Measurements from ENCODE around the gene DNAH8.

Gene DNAH8

DNA sequence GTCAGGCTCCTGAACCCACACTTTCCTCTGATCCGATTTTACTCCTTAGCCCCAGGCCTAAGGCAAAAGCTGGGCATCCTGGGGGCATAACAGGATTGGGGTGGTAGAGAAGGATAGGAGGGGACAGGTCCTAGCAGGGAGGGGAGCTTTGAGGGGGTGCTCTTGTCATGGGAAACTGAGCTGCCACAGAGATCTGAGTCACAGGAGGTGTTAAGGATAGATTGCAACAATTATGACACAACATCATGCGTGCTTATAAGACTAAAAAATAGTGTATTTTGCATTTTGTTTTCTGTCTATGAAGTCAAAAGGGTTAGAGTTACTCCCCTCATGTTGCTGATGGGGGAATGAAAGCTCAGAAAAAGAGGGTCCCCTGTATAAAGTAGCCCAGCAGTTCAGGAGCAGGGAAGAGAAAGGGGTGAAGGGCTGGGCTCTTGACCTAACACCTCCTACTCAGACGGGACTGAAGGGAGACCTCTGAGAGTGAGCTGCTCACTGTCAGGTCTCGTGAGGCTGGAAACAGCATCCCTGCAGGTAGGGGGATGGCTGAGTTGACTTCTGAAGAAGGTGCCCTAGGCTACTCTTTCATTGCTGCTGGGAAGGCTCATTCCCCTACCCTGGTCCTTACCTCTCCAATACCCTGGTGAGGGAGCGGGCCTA, 335.5 kb downstream of the DNAH8 start:
- DNase-seq (ENCODE audit: low read depth in 2 of 2), result no peak

DNA sequence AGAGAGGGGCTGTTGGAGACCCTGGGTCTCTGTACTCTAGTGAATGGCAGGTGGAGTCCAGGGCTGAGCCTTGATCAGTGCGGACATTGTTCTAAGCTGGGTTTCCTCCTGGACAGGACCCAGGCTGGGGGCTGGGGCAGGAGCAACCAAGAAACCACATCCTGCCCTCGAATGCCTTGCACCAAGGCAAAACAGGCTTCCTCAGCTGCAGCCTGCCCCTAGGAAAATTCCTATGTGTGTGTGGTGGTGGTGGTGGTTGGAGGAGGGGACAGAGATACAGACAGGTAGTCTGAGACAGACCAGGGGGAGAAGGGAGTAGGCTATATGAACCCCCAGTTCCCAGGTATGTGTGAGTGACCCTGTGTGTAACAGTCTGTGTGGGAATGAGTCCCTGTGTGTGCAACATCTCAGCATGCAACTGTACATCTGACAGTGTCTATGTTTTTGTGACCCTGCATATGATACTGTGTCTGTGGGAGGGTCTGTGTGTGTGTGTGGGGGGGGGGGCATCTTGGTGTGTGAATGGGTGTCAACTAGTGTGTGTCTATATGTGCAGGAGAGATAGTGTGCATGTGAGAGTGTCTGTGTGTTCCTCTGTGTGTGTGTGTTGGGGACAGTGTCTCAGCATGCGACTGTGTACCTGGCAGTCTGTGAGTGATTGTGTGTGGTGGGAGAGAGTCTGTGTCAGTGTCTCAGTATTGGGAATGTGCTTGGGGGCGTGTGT, 336.4 kb downstream of the DNAH8 start:
- DNase-seq (ENCODE audit: low read depth in 2 of 2), result no peak

DNA sequence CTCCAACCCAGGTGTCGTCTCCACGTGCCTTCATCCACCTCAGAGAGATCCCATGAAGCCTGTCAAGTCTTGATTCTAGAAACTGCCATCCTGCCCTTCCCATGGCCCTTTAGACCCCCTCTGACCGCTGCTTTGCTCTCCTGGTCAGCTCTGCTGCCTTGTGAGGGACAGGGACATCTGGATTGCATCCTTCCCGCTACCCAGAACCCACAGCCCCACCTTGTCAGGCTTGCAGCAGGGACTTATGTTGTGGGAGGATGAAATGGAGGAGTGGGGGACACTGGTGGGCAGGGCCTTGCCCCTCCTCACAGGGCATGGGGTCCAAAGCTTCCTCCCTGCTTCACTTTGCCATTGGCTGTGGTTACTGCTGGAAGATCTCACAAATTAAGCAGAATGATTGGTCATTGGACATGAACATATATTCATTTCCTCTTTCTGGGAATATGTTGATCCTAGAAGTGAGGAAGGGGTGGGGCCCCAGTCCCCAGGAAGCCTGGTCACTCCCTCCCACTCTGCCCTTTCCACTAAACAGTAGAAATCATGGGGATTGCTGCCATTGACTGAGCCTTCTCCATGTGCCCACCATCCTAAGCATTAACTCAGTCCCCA, 338.0 kb downstream of the DNAH8 start:
- DNase-seq (ENCODE audit: low read depth in 2 of 2), result no peak

DNA sequence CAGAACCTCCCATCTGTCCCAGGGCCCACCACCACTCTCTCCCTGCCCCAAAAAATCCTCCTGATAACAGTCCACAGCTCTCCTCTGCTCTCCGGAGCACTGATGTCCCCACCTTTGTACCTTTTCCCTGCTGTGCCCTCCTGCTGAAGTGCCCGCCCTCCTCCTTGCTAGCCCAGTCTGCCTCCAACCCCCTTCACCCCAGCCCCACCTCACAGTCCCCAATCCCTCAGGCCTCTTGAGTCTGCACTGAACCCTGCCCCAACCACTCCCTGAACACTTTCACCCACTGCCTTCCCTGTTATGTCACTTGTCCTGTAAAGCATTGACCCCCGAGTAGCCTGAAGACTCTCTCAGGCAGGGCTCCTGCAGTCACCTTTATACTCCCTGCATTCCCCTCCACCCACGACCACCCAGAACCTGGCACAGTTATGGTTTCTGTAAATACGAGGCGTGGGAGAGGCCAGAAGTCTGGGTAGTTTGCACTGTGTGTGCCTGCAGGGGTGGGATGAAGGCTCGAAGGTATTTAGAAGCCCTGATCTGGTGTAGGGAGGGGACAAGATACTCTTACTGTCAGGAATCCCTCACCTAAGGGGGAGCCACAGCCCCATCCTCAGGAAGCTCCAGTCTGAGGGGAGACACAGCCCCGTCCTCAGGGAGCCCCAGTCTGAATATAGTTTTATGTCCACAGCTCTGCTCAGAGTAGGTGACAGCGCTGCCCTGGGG, 338.9 kb downstream of the DNAH8 start:
- DNase-seq (ENCODE audit: low read depth in 2 of 2), result no peak

DNA sequence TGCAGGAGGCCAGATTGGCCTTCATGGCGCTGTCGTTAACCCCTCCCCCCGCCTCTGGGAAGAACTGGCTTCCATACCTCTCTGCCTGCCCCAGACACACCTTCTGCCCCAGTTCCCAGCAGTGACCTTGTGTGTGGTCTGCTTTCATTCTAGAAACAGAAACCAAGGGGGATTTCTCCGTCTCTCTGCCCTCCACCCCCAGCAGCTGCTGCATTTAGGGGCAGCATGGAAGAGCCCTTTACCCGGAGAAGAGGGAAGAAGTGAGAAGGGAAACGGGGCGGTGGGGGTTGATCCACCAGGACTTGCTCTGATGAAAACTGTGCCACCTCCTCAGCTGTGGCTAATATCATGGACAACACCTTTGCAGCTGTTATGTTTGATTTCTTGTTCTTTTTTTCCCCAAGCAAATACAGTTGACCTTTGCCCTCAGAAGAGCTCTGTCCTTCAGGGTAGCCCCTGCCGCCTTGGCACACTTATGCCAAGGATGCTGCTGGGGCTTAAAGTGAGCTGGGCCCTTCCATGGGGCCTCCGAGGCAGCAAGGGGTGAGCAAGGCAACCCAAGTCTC, 339.5 kb downstream of the DNAH8 start:
- DNase-seq (ENCODE audit: low read depth in 2 of 2), result no peak

DNA sequence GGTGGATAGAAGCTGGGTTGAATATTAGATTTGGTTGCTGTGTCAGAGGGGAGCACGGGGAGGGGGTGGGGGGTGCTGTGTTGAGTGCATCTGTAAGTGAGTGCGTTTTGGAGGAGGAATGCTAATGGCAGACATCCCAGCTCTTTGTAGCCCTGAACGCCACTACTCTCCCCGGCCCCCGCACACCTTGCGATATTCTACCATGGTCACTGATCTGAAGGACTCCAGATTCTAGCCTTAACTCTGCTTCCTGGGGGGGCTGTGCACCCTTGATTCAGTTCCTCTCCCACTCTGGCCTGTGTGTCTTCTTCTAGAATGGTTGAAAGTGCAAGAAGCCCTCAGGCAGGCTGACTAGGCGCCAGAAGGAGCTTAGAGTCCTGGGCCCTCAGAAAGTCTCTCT, 340.6 kb downstream of the DNAH8 start:
- no peak for DNase-seq (ENCODE audit: low read depth in 2 of 2)

DNA sequence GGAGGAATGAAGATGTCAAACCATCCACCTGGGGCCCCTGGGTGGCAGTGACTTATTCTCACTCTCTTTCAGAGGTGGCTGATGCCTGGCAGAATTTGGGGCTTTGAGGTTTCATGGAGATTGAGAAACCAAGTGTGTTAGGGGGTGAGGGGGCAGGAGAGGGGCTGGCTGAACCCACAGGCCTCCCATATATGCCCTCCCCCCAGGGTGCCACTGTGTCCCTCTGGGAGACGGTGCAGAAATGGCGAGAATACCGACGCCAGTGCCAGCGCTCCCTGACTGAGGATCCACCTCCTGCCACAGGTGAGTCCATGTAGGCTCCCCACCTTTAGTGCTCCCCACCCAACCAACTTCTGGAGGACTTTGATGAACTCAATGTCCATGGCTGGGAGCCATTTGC, 341.1 kb downstream of the DNAH8 start:
- no peak for DNase-seq (ENCODE audit: low read depth in 2 of 2)

DNA sequence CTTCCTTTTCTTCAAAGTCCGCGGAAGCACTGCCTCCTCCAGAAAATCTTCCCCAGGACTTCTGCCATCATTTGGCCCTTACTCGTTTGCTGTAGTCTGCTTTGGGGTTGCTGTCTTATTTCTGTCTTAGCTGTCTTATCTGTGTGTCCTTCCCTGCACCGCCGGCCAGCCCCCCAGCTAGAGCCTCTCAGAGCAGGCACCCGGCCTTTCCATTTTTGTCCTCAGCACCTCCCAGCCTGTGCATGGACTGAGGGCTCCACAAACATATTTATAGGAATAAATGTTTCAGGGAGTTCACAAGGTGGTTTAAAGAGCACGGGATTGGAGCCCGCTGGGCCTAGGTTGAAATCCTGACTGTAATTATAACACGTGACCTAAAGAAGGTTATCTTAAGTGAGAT, 341.6 kb downstream of the DNAH8 start:
- no peak for DNase-seq (ENCODE audit: low read depth in 2 of 2)

DNA sequence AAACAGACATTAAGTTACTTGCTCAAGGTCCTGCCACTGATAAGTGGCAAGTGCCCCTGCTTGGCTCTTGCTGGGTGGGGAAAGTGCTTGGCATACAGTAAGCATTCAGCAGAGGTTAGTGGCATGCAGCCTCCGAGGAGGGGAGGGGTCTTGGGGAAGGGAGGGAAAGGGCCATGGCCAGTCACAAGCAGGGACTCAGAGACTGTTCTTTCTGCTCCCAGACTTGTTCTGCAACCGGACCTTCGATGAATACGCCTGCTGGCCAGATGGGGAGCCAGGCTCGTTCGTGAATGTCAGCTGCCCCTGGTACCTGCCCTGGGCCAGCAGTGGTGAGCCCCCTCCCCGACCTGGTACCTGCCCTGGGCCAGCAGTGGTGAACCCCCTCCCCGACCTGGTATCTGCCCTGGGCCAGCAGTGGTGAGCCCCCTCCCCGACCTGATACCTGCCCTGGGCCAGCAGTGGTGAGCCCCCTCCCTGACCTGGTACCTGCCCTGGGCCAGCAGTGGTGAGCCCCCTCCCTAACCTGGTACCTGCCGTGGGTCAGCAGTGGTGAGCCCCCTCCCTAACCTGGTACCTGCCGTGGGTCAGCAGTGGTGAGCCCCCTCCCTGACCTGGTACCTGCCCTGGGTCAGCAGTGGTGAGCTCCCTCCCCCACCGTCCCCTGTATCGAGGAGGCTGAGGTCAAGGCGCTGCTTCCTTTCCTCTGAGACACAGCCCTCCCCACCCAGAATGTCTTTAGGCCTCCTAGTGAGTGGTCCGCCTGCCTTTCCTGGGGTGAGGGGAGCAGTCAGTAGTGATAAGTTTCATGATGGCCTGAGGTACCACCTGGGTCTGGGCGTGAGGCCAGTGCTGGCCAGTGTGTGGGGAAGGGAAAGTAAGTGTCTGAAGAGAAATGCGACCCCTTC, 342.4 kb downstream of the DNAH8 start:
- no peak for DNase-seq (ENCODE audit: low read depth in 2 of 2)

DNA sequence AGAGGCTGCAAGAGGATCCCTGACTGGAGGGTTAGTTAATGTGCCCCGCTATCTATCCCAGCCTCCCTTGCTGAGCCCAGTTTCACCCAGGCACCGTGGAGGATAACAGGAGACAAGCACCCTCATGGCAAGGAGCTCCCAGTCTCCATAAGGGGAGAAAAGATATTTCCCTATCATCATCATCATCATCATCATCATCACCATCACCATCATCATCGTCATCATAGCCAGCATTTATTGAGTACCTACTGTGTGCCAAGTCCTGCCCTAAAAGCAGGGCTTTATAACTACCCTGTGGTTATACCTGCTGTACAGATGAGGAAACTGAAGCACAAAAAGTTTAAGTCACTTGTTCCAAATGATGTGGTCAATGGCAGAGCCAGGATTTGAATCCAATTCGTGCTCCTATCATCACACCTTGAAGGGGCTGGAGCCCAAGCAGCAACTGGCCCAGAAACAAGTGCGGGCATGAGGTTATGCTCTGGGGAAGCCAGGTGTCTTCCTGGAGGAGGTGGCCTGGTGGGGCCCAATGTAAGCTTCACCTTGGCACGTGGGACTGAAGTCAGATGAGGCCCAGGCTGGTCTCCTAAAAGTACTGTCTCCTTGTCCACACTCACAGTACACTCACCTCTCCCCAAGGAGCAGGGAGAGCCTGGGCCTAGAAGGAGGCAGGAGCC, 343.5 kb downstream of the DNAH8 start:
- no peak for DNase-seq (ENCODE audit: low read depth in 2 of 2)

DNA sequence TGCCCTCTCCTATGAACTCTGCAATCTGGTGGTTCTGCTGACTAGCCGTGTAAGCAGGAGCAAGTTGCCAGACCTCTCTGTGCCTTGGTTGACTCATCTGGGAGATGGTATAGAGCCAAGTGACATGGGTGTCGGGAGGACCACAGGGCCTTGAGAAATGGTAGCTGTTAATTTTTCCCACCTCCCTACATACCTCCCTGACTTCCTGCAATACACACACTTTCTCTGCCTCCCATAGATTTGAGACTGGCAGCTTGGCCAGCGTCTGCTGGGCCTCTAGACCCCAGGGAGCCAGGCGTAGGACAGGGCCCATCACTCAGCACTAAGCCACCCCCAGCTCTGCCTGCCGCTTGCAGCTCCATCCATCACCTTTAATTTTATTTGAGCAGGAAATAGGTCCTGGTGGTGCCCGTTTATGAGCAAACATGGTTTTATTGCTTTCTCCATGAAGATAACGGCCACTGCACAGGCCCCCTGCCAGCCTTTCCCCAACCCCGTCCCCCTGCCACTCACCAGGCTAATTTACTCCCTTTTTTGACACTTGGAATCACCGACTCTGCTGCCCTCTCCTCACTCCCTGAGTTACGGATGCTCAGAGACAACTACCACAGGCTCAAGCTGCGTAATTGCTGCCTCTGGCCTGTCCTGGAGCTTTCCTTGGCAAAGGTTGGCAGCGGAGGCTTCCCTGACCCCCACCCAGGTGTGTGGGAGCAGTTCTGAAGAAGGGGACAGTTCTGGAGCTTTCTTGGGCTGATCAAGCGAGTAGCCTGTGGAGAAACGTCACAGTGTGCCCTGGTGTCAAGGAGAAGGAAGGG, 344.6 kb downstream of the DNAH8 start:
- DNase-seq (ENCODE audit: low read depth in 2 of 2), result no peak

DNA sequence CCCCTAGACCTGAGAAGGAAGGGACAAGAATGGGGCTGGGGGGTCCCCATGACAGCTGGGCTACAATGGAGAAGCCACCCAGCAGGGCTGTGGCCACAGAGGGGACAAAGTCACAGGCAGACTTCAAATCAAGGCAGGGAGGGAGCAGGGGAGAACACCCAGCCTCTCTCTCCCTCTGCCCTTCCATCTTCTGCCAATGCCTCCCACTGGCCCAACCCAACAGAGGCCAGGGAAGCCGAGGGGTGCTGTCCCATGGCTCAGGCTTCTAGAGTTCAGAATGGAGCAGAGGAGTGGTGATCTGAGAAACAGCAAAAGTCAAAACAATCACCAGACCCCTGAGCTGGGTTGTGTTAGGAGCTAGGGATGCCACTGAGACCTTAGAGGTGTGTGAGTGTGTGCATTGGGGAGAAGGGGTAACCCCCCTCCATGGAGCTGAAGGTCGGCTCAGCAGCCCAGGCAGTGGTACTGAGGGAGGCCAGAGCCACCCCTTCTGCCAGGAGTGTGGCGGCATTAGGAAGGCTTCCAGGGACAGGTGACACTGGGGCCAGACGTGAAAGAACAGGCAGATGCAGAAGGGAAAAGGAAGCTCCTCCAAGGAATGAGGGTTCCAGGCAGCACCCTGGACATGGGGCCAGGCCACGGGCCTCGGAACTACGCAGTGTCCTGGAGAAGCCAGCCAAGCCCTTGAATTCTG, 345.5 kb downstream of the DNAH8 start:
- no peak for DNase-seq (ENCODE audit: low read depth in 2 of 2)

DNA sequence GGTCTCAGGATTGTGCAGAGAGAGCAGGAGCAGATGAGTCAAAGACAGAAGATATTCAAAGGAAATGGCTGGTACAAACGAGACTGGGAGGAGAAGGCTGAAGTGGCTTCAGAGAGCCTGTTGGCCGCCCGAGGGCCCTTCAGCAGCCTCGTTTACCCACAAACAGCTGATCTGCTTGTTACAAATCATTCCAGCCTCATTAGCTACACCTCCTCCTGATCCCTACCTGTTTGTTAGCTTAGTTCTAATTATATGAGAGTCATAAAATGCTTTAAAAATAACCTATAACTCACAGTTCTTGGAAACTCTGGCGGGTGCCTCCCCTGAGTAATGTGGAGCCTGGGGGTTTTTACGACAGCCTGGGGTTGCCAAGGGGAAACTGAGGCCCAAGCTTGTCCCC, 346.1 kb downstream of the DNAH8 start:
- DNase-seq (ENCODE audit: low read depth in 2 of 2), result no peak

DNA sequence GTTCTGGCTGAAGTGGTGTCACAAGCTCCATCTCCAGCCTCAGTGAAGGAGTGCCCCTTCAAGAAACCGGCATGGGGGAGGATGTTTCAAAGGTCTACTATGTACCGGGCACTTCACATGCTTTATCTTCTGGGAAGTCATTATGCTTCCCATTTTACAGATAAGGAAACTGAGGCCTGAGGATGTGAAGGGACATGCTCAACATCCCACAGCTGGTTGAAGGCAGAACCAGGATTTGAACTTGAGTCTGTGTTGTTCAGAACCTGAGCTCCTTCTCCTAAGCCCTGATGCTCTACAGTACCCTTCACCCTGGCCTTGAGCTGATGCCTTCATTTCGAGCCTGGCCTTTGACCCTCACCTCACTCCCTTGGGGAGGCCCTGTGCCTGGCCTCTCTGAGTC, 346.5 kb downstream of the DNAH8 start:
- no peak for DNase-seq (ENCODE audit: low read depth in 2 of 2)

DNA sequence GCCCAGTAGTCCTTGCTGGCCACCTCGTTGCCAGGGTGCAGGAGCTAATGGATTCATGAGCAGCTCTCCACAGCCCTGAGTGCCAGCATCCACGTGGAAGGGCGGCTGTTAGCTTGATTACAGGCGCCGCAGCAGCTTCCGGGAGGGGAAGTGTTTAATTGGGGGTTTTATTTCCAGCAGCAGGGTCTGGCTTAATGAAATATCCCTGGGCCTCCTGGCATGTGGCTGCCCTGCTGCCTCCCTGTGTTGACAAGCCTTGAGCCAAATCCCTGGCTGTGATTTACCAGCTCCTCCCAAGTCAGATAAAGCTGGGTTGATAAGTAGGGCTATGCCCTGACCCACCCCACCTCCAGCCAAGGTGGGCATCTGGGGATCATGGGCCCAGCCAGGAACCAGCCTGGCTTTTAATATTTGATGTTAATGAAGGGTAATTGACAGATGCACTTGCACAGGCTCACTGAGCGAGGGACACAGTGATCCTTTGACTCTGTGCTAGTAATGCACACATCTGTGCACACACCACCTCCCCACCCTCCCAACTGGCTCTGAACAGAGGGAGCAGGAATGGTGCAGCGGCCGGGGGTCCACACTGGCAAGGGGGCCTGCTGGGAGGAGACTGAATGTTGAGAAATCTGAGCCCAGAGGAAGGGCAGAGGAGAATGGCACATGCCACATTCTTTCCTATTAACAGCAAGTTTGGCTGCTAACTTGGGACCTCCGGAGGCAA, 347.1 kb downstream of the DNAH8 start:
- no peak for DNase-seq (ENCODE audit: low read depth in 2 of 2)

DNA sequence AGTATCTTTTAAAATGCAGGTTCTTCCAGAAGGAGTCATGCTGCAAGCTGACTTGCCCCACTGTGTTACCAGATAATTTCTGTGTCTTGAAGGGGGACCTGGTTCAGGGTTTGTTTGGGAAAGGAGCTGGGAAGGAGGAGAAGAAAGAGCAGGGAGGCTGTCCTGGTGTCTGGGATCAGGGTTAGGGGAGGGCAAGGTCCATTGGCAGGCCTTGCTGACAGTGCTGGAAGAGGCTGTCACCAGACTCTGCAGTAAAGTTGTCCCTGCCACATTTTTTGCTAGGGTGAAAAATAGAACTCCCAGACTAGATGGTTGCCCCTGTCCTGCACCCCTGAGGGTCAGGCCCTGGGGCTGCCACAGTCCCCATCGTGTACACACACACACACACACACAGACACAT, 348.4 kb downstream of the DNAH8 start:
- no peak for DNase-seq (ENCODE audit: low read depth in 2 of 2)

DNA sequence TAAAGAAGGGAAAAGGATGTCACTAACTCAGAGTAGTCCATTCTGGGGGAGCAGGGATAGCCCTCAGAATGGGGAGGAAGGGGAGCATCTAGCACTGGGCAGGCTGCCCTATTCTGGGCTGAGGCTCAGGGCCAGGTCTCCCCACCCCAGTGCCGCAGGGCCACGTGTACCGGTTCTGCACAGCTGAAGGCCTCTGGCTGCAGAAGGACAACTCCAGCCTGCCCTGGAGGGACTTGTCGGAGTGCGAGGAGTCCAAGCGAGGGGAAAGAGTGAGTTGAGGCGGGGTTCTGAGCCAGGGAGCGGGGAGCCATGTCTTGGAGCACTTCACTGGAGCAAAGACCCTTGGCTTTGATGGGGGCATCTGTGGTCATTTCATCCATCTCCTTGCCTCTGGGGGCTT, 350.4 kb downstream of the DNAH8 start:
- DNase-seq (ENCODE audit: low read depth in 2 of 2), result no peak

DNA sequence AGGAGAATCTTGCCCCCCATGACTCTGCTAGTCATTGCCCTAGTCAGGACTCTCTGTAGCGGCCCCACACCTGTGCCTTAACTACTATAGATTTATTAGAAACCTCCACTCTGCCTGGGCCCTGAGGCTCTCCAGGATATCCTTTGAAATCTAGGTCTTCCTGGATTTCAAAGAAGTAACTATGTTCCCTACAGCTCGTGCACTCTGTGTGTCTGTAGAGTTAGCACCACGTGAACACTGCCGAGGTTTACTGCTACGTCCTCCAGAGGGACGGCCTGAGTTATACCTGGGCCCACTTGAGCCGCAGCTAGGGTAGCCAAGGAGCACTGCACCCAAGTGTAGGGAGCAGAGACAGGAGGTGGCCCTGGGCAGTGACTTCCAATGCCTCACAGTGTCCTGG, 353.3 kb downstream of the DNAH8 start:
- no peak for DNase-seq (ENCODE audit: low read depth in 2 of 2)

DNA sequence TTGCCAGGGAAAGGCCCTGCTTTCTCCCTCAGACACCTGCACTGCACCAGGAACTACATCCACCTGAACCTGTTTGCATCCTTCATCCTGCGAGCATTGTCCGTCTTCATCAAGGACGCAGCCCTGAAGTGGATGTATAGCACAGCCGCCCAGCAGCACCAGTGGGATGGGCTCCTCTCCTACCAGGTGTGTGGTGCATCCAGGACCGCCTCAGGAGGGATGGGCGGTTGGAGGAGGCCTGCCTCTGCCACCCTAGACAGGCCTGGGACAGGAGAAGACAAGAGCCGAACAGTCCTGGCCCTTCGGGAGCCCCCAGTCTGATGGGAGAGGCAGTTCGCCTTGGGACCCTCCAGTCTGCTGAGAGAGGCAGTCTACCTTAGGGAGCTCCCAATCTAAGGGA, 357.7 kb downstream of the DNAH8 start:
- no peak for DNase-seq (ENCODE audit: low read depth in 2 of 2)

Measured in stimulated activated CD4-positive, alpha-beta T cell treated with anti-CD3 and anti-CD28 coated beads, Interleukin-1b, Interleukin-23, amount 100 ng/mL, for 4 hours (primary cell).